Medulla oblongata (tissue), 1 donor: Measurements from ENCODE around the gene RHOT2.

Experiments used
- DNase-seq: peaks from one replicate; pipeline ENCODE4 v3.0.0-alpha.2; 2015; ENCODE audit errors: extremely low spot score

The RHOT2 gene

GRCh38 chr16:669666-670065 is 1.7 kb downstream of the RHOT2 start:
- no peak for DNase-seq

- DNase-seq: no peak
Observed at GRCh38 chr16:670485-671352, 2.8 kb downstream of the RHOT2 start.

GRCh38 chr16:671353-672131 is 3.6 kb downstream of the RHOT2 start:
- DNase-seq: no peak

- no peak for DNase-seq
Observed at GRCh38 chr16:672371-672770, 4.4 kb downstream of the RHOT2 start.

GRCh38 chr16:672851-673250 is 4.9 kb downstream of the RHOT2 start:
- no peak for DNase-seq

GRCh38 chr16:673399-673991 is 5.6 kb downstream of the RHOT2 start:
- DNase-seq: no peak

- DNase-seq: no peak
Observed at GRCh38 chr16:674214-674881, 6.4 kb downstream of the RHOT2 start.

DNA sequence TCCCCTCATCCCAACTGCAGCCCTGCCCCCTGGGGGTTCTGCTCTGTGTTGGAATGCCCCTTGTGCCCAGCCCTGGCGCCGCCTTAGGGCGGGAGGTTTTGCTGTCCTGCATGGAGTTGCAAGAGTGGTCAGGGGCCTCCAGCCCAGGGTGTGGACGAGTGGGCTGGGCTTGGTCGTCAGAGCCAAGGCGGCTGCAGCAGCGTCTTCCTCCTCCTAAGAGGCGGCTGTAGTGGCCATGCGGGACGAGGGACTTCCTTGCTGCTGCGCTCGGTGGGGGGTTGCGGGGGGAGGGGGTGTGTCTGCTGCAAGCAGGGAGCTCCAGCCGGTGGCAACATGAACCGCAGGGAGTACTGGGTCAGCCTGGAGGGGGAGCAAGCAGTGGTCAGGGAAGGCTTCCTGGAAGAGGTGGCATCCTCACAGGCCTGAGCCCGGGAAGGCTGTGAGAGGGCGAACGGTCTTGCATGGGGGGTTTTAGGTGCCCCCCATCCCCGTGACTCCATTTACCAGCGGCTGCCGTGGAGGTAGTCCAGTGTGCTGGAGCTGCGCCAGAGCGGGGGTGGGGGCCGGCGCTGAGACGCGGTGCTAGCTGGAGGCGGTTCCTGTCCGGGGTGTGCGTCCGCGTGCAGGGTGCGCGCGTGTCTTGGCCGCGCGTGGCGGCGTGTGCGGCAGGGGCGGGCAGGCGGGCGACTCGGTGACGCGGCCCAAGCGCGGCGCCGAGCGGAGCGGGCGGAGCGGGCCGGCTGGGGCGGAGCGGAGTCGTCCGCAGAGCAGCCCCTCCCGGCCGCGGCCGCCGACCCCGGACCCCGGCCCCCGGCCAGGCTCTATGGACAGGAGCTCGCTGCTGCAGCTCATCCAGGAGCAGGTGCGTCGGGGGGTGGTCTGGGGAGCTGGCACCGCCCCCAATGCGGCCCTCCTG is 7.3 kb downstream of the RHOT2 start, which contains the start of gene RHBDL1:
RHBDL1 (plus strand) TSS at position 704 of the 916 bp plus-strand sequence; CDS start at position 824, 120 bp downstream.
- DNase-seq: peak; percentile 19

DNA sequence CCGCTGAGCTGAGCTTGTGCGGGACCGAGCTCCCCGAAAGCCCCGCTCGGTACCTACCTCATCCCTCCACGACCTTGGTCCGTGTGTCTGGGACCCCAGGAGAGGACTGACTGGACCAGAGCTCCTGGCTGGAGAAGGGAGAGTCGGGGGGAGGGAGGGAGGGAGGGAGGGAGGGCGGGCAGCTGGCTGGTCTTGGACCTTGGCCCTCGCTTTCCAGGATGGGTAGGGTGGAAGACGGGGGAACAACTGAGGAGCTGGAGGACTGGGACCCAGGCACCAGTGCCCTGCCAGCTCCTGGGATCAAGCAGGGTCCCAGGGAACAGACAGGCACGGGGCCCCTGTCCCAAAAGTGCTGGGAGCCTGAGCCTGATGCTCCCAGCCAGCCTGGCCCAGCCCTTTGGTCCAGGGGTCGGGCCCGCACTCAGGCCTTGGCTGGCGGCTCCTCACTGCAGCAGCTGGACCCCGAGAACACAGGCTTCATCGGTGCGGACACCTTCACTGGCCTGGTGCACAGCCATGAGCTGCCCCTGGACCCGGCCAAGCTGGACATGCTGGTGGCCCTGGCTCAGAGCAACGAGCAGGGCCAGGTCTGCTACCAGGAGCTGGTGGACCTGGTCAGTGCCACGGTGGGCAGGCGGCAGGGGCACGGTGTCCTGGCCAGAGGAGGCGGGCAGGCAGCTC is 8.1 kb downstream of the RHOT2 start:
- no peak for DNase-seq

DNA sequence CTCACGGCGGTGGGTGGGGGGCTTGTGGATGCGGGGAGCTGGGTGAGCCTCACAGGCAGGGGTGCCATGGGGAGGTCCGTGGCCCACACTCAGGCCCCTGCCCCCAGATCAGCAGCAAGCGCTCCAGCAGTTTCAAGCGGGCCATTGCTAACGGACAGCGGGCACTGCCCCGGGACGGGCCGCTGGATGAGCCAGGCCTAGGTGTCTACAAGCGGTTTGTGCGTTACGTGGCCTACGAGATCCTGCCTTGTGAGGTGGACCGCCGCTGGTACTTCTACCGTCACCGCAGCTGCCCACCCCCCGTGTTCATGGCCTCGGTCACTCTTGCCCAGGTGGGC is 8.6 kb downstream of the RHOT2 start:
- DNase-seq: no peak

DNA sequence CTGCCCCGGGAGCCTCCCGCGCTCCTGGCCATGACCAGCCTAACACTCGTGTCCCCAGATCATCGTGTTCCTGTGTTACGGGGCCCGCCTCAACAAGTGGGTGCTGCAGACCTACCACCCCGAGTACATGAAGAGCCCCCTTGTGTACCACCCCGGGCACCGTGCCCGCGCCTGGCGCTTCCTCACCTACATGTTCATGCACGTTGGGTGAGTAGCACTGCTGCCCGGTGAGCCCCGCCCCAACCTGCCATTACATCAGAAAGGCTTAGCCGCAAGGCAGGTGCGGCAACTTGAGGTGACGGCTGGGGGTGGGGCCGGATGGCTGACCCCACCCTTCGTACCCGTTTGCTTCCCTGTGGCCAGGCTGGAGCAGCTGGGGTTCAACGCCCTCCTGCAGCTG is 9.0 kb downstream of the RHOT2 start:
- no peak for DNase-seq

DNA sequence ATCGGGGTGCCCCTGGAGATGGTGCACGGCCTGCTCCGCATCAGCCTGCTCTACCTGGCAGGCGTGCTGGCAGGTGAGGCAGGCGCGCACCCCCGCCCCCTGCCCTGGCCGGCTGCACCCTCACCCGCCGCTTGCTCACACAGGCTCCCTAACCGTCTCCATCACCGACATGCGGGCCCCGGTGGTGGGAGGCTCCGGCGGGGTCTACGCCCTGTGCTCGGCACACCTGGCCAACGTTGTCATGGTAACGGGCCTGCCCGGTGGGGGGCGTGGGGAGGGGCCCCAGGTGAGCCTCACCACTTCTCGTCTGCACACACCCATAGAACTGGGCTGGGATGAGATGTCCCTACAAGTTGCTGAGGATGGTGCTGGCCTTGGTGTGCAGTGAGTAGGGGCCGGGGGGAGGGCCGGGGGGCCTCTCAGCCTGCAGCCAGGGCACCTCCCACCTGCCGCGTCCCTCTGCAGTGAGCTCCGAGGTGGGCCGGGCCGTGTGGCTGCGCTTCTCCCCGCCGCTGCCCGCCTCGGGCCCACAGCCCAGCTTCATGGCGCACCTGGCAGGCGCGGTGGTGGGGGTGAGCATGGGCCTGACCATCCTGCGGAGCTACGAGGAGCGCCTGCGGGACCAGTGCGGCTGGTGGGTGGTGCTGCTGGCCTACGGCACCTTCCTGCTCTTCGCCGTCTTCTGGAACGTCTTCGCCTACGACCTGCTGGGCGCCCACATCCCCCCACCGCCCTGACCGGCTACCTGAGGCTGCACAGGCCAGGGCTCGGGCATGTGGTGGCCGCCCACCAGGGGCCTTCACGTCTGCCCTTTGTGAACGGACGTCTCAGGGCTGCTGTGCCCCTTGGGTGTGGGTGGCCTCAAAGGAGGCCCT is 9.6 kb downstream of the RHOT2 start:
- no peak for DNase-seq

- no peak for DNase-seq
Observed at GRCh38 chr16:678209-678857, 10.4 kb downstream of the RHOT2 start.

DNA sequence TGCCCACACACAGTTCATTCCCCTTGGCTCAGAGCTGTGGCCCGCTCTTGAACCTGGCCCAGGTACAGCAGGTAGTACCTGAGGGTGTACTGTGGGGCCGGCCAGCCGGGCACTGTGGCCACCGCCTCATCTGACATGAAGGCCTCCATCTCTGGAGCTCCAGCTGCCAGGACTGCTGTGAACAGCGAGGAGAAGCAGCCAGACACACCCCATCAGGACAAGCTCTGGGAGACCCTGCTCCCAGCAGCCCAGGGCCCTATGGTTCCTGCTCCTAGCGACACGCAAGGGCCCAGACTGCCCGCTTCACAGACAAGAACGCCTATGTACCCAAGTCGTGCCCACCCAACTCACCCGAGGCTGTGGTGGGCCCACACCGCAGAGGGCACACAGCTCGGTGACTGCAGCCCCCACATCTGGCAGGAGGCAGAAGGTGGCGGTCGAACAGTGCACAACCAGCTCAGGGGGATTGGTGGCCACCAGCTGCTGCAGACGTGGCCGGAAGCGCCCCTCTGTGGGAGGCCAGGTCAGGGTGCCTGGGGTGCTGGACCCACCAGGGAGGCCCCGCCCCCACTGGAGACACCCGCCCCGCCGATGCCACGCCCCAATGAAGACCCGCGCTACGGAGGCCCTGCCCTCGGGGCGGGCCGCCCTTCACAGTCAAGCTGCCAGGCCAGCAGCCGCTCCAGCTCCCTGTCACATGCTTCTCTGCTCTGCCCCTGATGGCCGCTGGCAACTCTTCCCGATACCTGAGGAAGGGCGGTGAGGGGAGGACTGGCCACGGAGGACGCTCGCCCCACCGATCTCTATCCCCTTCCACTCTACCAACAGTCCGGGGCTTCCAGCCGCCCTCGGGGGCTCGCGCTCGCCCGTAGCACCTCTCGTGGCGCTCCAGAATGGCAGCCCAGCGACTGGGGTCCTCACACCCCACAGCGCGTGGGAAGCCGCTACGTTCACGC is 11.2 kb downstream of the RHOT2 start:
- DNase-seq: peak; percentile 67

DNA sequence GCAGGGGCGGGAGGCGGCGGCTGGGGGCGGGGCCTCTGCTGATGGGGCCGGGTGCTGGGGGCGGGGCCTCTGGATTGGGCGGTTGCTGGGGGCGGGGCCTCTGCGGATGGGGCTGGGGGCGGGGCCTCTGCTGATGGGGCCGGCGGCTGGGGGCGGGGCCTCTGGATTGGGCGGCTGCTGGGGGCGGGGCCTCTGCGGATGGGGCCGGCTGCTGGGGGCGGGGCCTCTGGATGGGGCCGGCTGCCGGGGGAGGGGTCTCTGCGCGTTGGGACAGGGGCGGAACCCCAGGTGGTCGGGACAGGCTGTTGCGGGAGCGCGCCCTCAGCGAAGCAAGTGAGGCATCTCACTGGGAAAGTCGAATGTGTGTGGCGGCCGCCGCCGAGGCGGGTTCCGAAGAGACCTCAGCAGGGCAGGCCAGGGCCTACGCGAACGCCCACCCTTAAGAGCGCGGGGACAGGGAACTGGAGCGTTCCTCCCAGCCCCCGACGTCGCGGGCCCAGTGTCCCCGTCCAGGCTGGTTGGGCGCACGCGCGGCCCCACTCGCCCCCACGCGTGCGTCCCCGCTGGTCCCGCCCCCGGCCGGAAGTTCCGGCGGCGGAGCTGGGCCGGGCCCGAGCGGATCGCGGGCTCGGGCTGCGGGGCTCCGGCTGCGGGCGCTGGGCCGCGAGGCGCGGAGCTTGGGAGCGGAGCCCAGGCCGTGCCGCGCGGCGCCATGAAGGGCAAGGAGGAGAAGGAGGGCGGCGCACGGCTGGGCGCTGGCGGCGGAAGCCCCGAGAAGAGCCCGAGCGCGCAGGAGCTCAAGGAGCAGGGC is 12.1 kb downstream of the RHOT2 start, which contains the start of gene STUB1:
STUB1 (plus strand) TSS at position 597 of the 811 bp plus-strand sequence; CDS start at position 713, 116 bp downstream.
- peak; percentile 83 for DNase-seq

DNA sequence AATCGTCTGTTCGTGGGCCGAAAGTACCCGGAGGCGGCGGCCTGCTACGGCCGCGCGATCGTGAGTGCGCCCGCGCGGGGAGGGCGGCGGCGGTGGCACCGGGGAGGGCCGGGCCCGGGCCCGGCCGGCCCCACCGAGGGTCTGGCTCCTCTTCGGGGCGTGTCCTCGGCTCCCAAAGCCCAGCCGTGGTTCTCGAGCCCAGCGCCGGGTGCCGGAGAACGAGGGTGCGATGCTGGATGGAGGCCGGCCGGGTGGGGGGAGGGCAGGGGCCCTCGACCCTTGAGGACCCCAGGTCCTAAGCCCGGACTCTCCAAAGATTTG is 12.7 kb downstream of the RHOT2 start:
- no peak for DNase-seq
